Measurements from ENCODE around the gene SLC25A21.

- TF ChIP-seq POLR2A (IDR thresholded peaks at IDR 0.05): no peak
- TF ChIP-seq CTCF (IDR thresholded peaks at IDR 0.05): no peak
Observed at GRCh38 chr14:37035401-37035800, 137.0 kb downstream of the SLC25A21 start.

All from lower leg skin (tissue), 3 donors.